ENCODE data around the gene CPT2.

Gene CPT2

GRCh38 chr1:53256511-53257453 lies 60.2 kb downstream of the CPT2 start:
- ChIA-PET POLR2A (no interaction called here), CTCF (interaction anchor here (1.1 to 2.7 kb wide), 5 partner anchors 10 to 36 kb away, joined by 3 to 11 read pairs (median 4); no protein-coding TSS in a partner anchor)
- DNase-seq (ENCODE audit: extremely low spot score): no peak
- no peak for TF ChIP-seq CTCF (IDR thresholded peaks at IDR 0.05; ENCODE audit: control extremely low read depth, extremely low read depth, low read depth, missing control alignments)

GRCh38 chr1:53257454-53258081 lies 60.9 kb downstream of the CPT2 start:
- ChIA-PET POLR2A (no interaction called here), CTCF (interaction anchor here (1.1 to 2.7 kb wide), 4 partner anchors 10 to 35 kb away, joined by 3 to 11 read pairs (median 4); no protein-coding TSS in a partner anchor)
- TF ChIP-seq CTCF (IDR thresholded peaks at IDR 0.05; ENCODE audit: control extremely low read depth, extremely low read depth, low read depth, missing control alignments): no peak
- no peak for DNase-seq (ENCODE audit: extremely low spot score)

- POLR2A ChIA-PET: no interaction called here
- no peak for DNase-seq (ENCODE audit: extremely low spot score)
- no peak for TF ChIP-seq CTCF (IDR thresholded peaks at IDR 0.05; ENCODE audit: control extremely low read depth, extremely low read depth, low read depth, missing control alignments)
- CTCF ChIA-PET: interaction anchor here (0.6 to 1.3 kb wide), 6 partner anchors 9 to 134 kb away, joined by 3 to 5 read pairs (median 4); no protein-coding TSS in a partner anchor
Observed at GRCh38 chr1:53258216-53258615, 61.6 kb downstream of the CPT2 start.

- POLR2A ChIA-PET: no interaction called here
- TF ChIP-seq CTCF (IDR thresholded peaks at IDR 0.05; ENCODE audit: control extremely low read depth, extremely low read depth, low read depth, missing control alignments): no peak
- CTCF ChIA-PET: interaction anchor here (1.0 to 10.6 kb wide), 4 partner anchors 11 to 134 kb away, joined by 4 to 79 read pairs (median 6); no protein-coding TSS in a partner anchor
- no peak for DNase-seq (ENCODE audit: extremely low spot score)
Observed at GRCh38 chr1:53259932-53260331, 63.3 kb downstream of the CPT2 start.

- no peak for DNase-seq (ENCODE audit: extremely low spot score)
- ChIA-PET POLR2A (no interaction called here), CTCF (interaction anchor here (2.5 to 10.6 kb wide), 2 partner anchors 18 to 133 kb away, joined by 6 to 79 read pairs; no protein-coding TSS in a partner anchor)
- TF ChIP-seq CTCF (IDR thresholded peaks at IDR 0.05; ENCODE audit: control extremely low read depth, extremely low read depth, low read depth, missing control alignments): no peak
Observed at GRCh38 chr1:53260631-53261247, 64.1 kb downstream of the CPT2 start.

- POLR2A ChIA-PET: no interaction called here
- TF ChIP-seq CTCF (IDR thresholded peaks at IDR 0.05; ENCODE audit: control extremely low read depth, extremely low read depth, low read depth, missing control alignments): no peak
- CTCF ChIA-PET: interaction anchor here (1.1 to 10.6 kb wide), 2 partner anchors 17 kb away, joined by 4 to 79 read pairs; no protein-coding TSS in a partner anchor
- no peak for DNase-seq (ENCODE audit: extremely low spot score)
Observed at GRCh38 chr1:53262000-53262399, 65.4 kb downstream of the CPT2 start.
